A673 (cell line): ENCODE results near the gene VOPP1. TPM values are rescaled to one million over a fixed set of nuclear protein-coding genes. Genes with fewer than 3 reads are reported as not detected.
"Not testable (repeated sequence)": the region's sequence is repeated elsewhere in the genome, so short reads cannot be mapped to it uniquely, and the experiment has no call there.

Experiments used
- Bru-seq: library from RNA; stranded (reverse); fragments of 400-500 nt; gene quantifications from one replicate; lab custom pipeline; 2021; lab: Mats Ljungman, UMichigan
- BruChase-seq, 2 experiments: library from RNA; stranded (reverse); fragments of 400-500 nt; gene quantifications; one replicate each; lab custom pipeline; 2021; lab: Mats Ljungman, UMichigan
- BruUV-seq: library from RNA; stranded (reverse); fragments of 400-500 nt; replicated peaks from 2 replicates; lab custom pipeline; 2021; lab: Mats Ljungman, UMichigan
- CTCF ChIA-PET: fragments of 300-600 bp; sonication (Branson Sonifier 250); formaldehyde crosslinking; loops from one replicate; lab custom pipeline; 2022; ENCODE audit warnings: antibody characterized with exemption; lab: Charles Lee
- POLR2A ChIA-PET: fragments of 300-600 bp; sonication (Branson Sonifier 250); formaldehyde crosslinking; loops from one replicate; lab custom pipeline; 2022; ENCODE audit warnings: antibody characterized with exemption; ENCODE audit not compliant: low non-redundant PET; lab: Charles Lee
- DNase-seq: peaks from one replicate; pipeline ENCODE4 v3.0.0-alpha.2; 2015; ENCODE audit warnings: low spot score
- H3K27ac ChIP-seq: fragments of 200-600 bp; sonication (generic); 2 replicates; pipeline ENCODE4 v1.5.1; 2016; ENCODE audit warnings: mixed run types, low read depth, mild to moderate bottlenecking, mixed read lengths, antibody characterized with exemption, low read length; ENCODE audit not compliant: poor library complexity, severe bottlenecking
- H3K27me3 ChIP-seq: fragments of 200-600 bp; sonication (generic); replicated peaks from 2 replicates; pipeline ENCODE4 v1.6.1; 2017; ENCODE audit warnings: mixed run types, low read depth, mild to moderate bottlenecking, mixed read lengths, antibody characterized with exemption, low read length; ENCODE audit not compliant: insufficient read depth, poor library complexity
- H3K36me3 ChIP-seq: fragments of 200-600 bp; sonication (generic); 2 replicates; pipeline ENCODE4 v1.6.1; 2016; ENCODE audit warnings: mixed run types, mild to moderate bottlenecking, mixed read lengths, antibody characterized with exemption, low read length; ENCODE audit not compliant: insufficient read depth, poor library complexity, severe bottlenecking
- H3K4me1 ChIP-seq: fragments of 200-600 bp; sonication (generic); 2 replicates; pipeline ENCODE4 v1.6.1; 2017; ENCODE audit warnings: mixed run types, mild to moderate bottlenecking, mixed read lengths, antibody characterized with exemption, low read length; ENCODE audit not compliant: insufficient read depth, poor library complexity, severe bottlenecking
- H3K4me3 ChIP-seq: fragments of 200-600 bp; sonication (generic); 2 replicates; pipeline ENCODE4 v1.5.1; 2016; ENCODE audit warnings: low read depth, mixed run types, mild to moderate bottlenecking, mixed read lengths, low read length; ENCODE audit not compliant: poor library complexity, severe bottlenecking
- H3K9me3 ChIP-seq: fragments of 200-600 bp; sonication (generic); 2 replicates; pipeline ENCODE4 v1.6.1; 2016; ENCODE audit warnings: mixed run types, low read depth, mild to moderate bottlenecking, mixed read lengths, antibody characterized with exemption, low read length; ENCODE audit not compliant: poor library complexity, severe bottlenecking
- CTCF ChIP-seq: fragments of 300-800, 200-600 bp; sonication (generic); conservative IDR thresholded peaks from 2 replicates; pipeline ENCODE4 v1.5.1; 2017; ENCODE audit warnings: low read depth, mild to moderate bottlenecking, antibody characterized with exemption, low read length, moderate library complexity, mixed read lengths
- EZH2 ChIP-seq: fragments of 200-600 bp; sonication (generic); IDR thresholded peaks from 2 replicates; pipeline ENCODE4 v1.6.1; 2017; ENCODE audit warnings: borderline replicate concordance, low read depth, mild to moderate bottlenecking, mixed read lengths, antibody characterized with exemption, low read length; ENCODE audit not compliant: poor library complexity, severe bottlenecking
- intact Hi-C: fragments of 100-400 bp; cut with micrococcal nuclease; formaldehyde crosslinking; loops from one replicate; pipeline ENCODE4 v1.10.0; 2022; ENCODE audit not compliant: unreplicated experiment
- long read RNA-seq: library from polyadenylated mRNA; stranded (forward); transcript quantifications from one replicate; pipeline ENCODE4 v2.0.0, GENCODE V29; 2022
- total RNA-seq: library from RNA; stranded (reverse); gene quantifications from 2 replicates; pipeline ENCODE4 v1.2.3, GENCODE V29; 2021

VOPP1 gene
- total RNA-seq, result 44.8 and 49.6 TPM in 2 replicates
- percentile 75 among the genes with signal in this experiment for Bru-seq, nascent RNA
- BruChase-seq, experiment 1, labeled RNA remaining after a 2-hour chase, result percentile 69 among the genes with signal in this experiment
- percentile 72 among the genes with signal in this experiment for BruChase-seq, experiment 2, labeled RNA remaining after a 6-hour chase
- long read RNA-seq, transcript VOPP1-201 (5 exons, 2,962 nt), result major isoform, 113 of 141 reads
- long read RNA-seq, partial matches to known transcripts, result 0 of 141 reads
- long read RNA-seq, other reads (novel, unspliced or antisense), result 27 of 141 reads

- TF ChIP-seq EZH2, result no peak
- no peak for TF ChIP-seq CTCF
- BruUV-seq, result no TSS peak
- H3K27ac ChIP-seq, result peak within 1 kb of the TSS; percentile 70
- intact Hi-C loops, result no loop called here
- H3K27me3 ChIP-seq, result no peaks in the 10 kb centered on the region
- no peaks in the 10 kb centered on the region for H3K9me3 ChIP-seq
- H3K36me3 ChIP-seq, result no peaks in the 10 kb centered on the region
- CTCF ChIA-PET, result no interaction called here
- POLR2A ChIA-PET, result no interaction called here
- peak; percentile 86 for DNase-seq
- peak within 1 kb of the TSS; percentile 99 for H3K4me3 ChIP-seq
- H3K4me1 ChIP-seq, result peaks cover 15% of the 10 kb centered on the region
Measured at GRCh38 chr7:55572378-55573233, at the start of gene VOPP1. TSS of gene VOPP1 (minus strand) at chr7:55572502. CDS start at chr7:55572324, 178 bp downstream.

GRCh38 chr7:55618913-55619312 is 46.6 kb upstream of the VOPP1 start:
- ChIA-PET CTCF (no interaction called here), POLR2A (no interaction called here)
- intact Hi-C loops, result no loop called here
- no peak overlapping the region for H3K4me3 ChIP-seq
- H3K9me3 ChIP-seq, result peaks cover 9% of the 10 kb centered on the region
- no peak for DNase-seq
- BruUV-seq, result no TSS peak
- no peaks in the 10 kb centered on the region for H3K4me1 ChIP-seq
- TF ChIP-seq EZH2, result no peak
- no peak overlapping the region for H3K27ac ChIP-seq
- H3K36me3 ChIP-seq, result no peaks in the 10 kb centered on the region
- no peaks in the 10 kb centered on the region for H3K27me3 ChIP-seq

- BruUV-seq, H3K9me3 ChIP-seq, H3K4me1 ChIP-seq, DNase-seq, H3K4me3 ChIP-seq, H3K36me3 ChIP-seq, H3K27ac ChIP-seq, POLR2A ChIA-PET, CTCF ChIA-PET, H3K27me3 ChIP-seq, intact Hi-C loops: not testable (repeated sequence)
Measured at GRCh38 chr7:55614365-55615064, 42.2 kb upstream of the VOPP1 start.

GRCh38 chr7:55609726-55610125 is 37.4 kb upstream of the VOPP1 start:
- H3K9me3 ChIP-seq, H3K36me3 ChIP-seq, intact Hi-C loops, BruUV-seq, CTCF ChIA-PET, H3K27me3 ChIP-seq, H3K27ac ChIP-seq, H3K4me1 ChIP-seq, H3K4me3 ChIP-seq, POLR2A ChIA-PET, DNase-seq: not testable (repeated sequence)

GRCh38 chr7:55605661-55606060 is 33.4 kb upstream of the VOPP1 start:
- H3K9me3 ChIP-seq, DNase-seq, intact Hi-C loops, H3K36me3 ChIP-seq, H3K27me3 ChIP-seq, POLR2A ChIA-PET, H3K4me1 ChIP-seq, H3K4me3 ChIP-seq, BruUV-seq, CTCF ChIA-PET, H3K27ac ChIP-seq: not testable (repeated sequence)
